GM04503 (cell line): ENCODE data around the gene STAMBPL1.
A peak's percentile ranks its signal among the peaks of the same experiment; 100 is the strongest.

Experiments
- DNase-seq: peaks from one replicate; pipeline ENCODE4 v3.0.0-alpha.2; 2012; ENCODE audit warnings: low read depth

STAMBPL1 gene

GRCh38 chr10:88893611-88894010 is 13.6 kb downstream of the STAMBPL1 start:
- DNase-seq, result peak; percentile 83

DNA sequence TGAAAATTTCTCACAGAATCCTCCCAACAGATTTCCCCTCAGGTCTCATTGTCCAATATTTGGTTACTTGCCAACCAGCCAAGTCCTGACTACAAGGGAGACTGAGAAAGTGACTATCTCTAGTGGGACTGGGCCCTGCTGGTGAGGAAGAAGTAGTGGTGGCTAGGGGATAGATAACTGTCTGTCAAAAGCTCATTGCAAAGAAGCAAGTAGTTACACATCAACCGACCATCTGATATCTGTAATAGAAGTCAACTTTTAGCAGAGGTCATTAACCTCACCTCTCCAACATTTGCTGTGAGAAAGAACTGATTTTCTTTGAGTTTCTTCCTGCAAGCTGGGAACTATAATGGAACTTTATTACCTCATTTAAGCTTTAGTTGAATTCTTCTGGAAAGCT is 15.2 kb downstream of the STAMBPL1 start:
- DNase-seq, result no peak

DNA sequence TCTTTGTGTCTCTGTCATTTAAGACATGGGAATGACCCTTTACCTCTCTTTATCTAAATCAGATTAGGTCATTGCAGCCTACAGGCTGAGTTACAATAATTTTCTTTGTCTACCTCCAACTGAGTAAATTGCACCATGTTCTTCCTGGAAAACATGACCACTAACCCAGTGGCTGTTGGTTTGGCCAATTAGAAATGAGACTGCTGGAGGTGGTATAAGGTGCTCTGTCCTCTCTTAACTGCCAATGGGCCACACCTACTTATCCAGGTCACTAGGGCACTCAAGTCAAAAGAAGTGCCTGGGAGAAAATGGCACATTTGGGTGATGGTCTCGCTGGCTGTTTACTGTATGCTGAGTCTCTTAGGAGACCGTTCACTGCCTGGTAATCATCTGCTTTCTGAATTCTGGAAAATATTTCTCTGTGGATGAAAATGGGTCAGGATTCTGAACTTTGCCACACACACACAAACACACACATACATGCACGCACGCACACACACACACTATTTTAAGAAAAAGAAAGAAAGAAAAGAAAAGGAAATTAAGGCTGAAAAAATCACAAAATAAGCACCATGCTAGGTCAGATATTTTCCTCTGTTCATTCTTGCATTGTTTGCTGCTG is 16.4 kb downstream of the STAMBPL1 start:
- no peak for DNase-seq

DNA sequence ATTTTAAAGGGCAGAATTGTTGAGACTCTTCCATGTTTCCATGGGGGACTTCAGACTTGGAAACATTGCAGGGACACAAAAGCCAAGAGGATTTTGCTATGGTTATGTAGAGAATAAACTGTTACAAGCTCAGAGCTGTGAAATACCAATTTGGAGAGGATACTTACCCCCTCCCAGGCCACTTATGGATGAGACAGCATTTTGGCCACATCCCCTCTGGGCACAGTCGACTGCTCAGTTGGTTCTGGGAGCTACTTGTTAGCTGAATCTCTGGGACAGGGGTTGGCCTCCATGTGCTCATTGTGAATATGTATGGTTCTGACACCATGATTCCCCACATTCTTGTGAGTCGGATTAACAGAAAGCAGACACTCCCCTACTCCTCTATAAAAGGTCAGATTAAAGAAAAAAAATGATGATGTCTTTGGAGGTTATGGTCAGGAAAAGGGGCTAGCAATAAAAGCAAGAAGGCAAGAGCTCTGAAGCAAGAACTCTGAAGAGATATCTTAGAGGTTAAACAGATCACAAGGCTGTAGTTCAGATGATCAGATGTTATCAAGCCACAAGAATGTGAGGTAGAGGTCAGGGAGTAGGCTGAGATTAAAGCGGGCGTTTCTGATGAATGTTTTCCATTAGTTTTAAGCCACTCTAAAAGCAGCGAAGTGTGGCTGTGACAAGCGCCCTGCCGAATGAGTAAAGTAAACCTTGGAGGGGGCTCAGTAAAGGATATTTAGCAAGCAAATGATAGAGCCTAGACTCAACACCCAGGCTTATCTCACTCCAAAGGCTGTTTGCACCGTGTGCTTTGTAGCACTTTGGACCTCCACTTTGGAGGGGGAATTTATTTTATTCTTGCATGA is 17.2 kb downstream of the STAMBPL1 start:
- DNase-seq, result no peak

- no peak for DNase-seq
These were observed 18.7 kb downstream of the STAMBPL1 start for GRCh38 chr10:88898727-88899126.

DNA sequence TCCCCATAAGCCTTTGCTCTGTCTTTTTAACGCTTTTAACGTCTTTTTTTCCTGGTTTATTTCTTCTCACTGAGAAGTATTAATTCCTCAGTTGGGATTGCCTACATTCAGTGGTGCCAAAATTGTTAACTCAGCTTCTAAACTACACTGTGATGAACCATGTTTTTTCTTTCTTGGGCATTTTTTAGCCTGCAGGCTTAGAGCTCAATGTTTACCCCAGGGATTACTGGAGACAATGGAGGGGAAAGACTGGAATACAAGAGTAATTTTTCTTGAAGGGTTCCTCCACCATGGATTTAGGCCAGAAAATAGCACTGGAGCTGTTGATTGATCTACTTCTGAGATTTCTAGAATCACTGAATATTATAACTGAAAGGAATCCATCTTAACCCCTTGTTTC is 19.8 kb downstream of the STAMBPL1 start:
- no peak for DNase-seq

DNA sequence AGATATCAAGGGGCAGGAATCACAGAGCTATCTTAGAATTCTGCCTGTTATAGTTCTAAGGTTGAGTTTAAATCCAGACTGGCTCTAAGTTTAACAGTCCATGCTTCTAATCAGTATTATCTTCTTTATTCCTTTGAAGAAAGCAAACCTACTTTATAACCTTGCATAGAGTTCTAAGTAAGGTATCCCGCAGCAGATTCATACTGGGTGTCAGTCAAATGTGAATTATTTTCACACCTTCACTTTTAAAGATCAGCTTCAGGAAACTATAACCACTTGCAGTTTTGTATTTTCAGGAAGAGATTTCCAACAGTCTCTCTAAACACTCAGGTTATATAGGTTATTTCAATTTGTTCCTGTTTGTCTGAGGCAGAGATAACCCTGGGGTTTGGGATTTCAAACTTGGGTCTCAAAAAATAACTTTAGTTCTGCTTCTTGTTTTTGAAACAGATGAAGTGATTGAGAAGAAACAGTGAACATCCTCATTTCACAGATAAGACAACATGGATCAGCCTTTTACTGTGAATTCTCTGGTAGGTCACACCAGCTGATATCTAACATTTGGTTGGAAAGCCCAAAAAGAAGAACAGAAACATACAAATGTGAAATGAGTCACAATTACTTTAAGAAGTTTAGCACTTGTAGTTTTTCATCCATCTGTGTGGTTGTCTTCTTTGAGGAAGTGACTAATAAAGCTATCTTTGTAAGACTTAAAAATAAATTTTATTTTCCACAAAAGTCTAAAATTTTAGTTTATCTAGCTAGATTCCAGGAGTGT is 21.4 kb downstream of the STAMBPL1 start:
- DNase-seq, result no peak

DNA sequence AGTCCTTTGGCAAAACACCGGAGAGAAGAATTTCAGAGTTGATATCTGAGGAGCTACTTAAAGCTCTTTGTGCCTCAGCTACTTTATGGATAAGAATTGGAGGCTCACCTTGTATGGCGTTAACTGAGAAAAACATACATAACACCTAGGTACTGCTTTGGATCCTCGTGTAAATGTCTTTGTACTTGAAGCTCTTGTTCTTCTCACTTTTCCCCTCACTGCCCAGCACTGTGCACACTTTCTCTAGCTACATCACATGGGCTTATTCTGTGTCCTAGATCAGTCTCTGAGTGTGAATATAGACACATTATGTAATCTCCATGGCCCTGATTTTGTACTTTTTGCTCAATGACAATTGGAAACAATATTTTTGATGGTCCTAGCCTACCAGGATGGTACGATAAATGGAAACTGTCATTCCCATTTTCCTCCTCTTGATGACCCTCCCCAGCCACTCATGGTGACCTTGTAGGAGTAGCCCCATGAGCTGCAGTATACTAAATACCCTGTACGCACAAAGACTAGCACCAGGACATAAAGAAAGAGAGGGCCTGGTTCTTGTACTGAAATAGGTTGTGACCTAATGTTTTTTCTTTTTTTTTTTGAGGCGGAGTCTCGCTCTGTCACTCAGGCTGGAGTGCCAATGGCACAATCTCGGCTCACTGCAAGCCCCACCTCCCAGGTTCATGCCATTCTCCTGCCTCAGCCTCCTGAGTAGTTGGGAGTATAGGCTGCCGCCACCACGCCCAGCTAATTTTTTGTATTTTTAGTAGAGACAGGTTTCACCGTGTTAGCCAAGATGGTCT is 22.1 kb downstream of the STAMBPL1 start:
- no peak for DNase-seq

DNA sequence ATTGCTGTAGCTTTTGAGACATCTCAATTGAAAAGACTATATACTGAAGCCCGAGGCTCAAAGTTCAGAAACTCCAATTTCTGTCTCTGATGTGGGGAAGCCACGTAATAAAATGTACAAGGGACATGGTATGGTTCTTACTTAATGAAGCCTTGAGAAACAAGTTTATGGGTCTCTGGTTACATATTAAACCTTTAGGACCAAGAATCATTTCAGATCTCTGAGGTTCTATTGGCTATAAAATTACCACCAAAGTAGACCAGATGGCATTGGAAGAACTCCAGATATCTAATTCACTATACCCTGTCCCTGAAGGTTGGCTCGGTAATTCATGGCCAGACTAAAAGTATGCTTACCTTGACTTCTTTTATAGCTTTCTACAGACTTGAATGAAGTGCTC is 23.7 kb downstream of the STAMBPL1 start:
- DNase-seq, result no peak

DNA sequence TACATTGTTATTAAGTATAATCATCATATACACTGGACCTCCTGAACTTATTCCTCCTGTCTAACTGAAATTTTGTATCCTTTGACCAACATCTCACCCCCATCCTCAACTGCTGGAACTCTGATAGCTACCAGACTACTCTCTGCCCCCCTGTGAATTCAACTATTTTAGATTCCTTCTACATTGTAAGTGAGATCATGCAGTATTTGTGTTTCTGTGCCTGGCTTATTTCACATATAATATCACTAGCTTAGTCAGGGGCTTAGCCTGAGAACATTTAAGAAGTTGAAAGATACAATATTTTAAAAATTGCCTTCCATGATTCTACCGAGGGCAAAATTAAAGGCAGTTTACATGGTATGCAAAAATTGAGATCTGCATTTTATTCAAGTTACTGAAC is 26.9 kb downstream of the STAMBPL1 start:
- no peak for DNase-seq

GRCh38 chr10:88908194-88908593 is 28.1 kb downstream of the STAMBPL1 start:
- DNase-seq, result no peak

DNA sequence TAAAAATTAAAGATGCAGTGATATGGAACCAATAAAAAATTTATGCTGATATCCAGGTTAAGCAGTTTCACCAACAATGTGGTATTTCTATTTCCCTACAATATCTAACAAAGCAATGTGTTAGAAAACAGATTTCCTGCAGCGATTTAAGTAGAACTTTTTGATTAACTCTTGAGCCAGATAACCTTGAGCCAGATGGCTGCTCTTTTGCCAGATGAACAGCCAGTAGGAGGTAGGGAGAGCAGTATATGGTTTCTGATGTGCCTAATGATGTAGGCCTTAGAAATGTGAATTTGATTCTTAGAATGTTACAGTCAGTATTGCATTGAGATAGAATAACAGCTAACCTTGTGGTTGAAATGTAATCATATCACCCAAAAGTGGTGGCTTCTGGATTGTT is 31.1 kb downstream of the STAMBPL1 start:
- no peak for DNase-seq

- no peak for DNase-seq
These were observed 31.8 kb downstream of the STAMBPL1 start for GRCh38 chr10:88911851-88912250.

DNA sequence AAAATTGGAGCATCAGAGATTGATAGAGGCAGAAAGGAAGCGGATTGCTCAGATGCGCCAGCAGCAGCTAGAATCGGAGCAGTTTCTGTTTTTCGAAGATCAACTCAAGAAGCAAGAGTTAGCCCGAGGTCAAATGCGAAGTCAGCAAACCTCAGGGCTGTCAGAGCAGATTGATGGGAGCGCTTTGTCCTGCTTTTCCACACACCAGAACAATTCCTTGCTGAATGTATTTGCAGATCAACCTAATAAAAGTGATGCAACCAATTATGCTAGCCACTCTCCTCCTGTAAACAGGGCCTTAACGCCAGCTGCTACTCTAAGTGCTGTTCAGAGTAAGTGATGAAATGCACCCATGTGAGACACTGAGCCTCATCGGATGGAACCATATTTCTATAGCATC is 33.1 kb downstream of the STAMBPL1 start:
- DNase-seq, result no peak

GRCh38 chr10:88913788-88914187 is 33.7 kb downstream of the STAMBPL1 start:
- no peak for DNase-seq

DNA sequence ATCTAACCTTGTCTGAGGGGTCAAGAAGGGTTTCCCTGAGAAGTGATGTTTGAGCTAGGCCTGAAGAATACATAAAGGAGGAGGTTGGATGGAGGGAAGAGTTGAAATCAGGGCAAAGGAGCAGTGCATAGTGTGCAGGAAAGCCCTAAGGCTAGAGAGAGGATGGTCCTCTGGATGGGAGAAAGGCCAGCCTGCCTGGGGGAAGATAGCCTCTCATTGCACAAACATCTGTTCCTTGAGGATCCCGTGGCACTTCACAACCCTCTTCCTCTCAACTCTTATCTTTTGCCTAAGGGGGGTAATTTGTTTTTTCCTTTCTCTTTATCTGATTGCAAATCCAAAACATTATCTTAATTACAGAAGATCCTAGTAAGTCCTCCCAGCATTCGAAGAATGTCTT is 35.7 kb downstream of the STAMBPL1 start:
- DNase-seq, result no peak

DNA sequence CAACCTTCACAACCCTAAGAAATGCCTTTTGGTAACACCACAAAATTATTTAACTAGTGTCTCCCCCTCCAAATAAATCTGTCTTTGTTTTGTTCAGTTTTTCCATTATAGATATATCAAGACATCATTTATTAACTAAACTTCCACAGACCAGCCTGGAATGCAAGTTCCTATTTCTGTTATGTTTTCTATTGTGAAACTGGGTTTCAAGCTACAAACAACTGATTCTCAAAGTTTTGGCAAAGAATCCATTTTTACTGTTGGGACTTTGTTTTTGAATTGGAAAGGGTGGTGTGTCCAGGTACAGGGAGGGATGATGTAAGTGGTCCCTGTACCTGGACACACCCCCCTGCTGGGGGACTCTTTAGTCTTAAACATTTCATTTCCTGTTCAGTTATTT is 36.2 kb downstream of the STAMBPL1 start:
- DNase-seq, result no peak

GRCh38 chr10:88916986-88917385 is 36.9 kb downstream of the STAMBPL1 start:
- no peak for DNase-seq

DNA sequence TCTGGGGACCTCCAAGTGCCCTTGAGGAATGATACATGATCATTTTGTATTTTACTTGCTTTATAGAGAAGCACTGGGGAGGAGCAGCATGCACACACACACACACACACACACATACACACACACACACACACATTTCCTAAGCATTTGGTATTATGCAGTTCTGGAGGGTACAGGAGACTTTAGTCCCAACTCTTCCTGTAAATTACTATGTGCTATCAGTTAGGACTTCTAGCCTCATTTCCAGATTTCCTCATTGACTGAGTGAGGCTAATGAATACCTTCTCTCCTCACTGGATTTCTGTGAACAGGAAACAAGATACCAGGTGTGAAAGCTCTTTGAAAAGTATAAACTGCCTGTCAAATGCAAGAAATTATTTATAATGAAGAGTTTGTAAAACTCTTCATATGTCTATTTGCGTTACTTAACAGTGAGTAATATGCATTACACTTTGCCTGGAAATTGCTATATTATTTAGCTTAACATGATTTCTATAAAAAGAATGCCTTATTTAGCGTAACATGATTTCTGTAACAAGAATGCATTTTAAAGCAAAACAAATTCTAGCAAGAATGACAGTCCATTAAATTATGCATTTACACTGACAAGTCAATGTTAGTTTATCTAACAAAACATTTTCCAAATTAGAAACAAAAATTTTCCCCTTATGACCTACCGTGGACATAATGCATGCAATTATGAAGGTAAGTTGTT is 38.3 kb downstream of the STAMBPL1 start:
- no peak for DNase-seq

- DNase-seq, result no peak
These were observed 39.0 kb downstream of the STAMBPL1 start for GRCh38 chr10:88919041-88919440.

- DNase-seq, result no peak
These were observed 40.2 kb downstream of the STAMBPL1 start for GRCh38 chr10:88920198-88920597.
